ENCODE measurements around the gene MT1H.
"Not testable (repeated sequence)": the region's sequence is repeated elsewhere in the genome, so short reads cannot be mapped to it uniquely, and the experiment has no call there.

The MT1H gene

DNA sequence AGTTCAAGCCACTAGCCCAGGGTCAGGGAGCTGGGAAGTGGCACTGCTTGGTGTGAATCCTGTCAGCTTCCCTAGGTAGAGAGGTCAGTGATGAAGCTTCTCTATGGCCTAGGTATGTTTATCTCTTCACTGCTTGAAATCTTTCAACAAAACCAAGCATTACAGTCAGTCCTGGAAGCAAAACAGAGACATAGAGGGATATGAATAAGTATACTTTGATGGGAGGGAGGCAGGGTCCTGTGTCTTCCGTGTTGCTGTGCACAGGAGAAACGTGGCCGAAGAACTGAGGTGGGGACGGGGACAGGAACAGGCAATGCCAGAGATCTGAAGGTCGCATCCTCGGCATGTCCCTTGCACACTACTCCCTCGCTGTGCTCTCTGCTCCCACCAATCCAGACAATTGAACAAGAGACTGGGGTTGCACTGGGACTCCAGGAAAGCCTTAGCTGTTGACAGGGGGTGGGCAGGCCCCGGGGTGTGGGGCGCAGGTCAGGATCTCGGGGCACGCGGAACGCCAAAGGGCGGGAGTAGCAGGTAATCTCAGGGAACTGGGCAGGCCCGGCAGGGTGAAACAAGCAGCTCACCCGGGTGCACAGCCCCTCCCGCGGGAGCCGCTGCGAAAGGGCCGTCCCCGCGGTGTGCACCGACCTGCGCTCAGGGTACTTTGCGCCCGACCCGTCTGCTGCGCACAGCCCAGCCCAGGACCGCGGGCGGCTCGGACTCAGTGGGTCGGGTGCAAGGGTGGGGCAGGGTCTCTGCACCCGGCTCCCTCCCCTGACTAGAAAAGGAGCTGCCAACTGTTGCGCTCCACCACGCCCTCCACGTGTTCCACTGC lies at the start of gene MT1H:
Gene MT1H (plus strand): TSS at position 810 of the 835 bp plus-strand sequence. CDS start 71 bp downstream, outside the sequence.
- no peak for DNase-seq

GRCh38 chr16:56620339-56620897 lies 49.2 kb upstream of the MT1H start:
- DNase-seq, result no peak

GRCh38 chr16:56621665-56622445 lies 47.8 kb upstream of the MT1H start:
- DNase-seq, result not testable (repeated sequence)

DNA sequence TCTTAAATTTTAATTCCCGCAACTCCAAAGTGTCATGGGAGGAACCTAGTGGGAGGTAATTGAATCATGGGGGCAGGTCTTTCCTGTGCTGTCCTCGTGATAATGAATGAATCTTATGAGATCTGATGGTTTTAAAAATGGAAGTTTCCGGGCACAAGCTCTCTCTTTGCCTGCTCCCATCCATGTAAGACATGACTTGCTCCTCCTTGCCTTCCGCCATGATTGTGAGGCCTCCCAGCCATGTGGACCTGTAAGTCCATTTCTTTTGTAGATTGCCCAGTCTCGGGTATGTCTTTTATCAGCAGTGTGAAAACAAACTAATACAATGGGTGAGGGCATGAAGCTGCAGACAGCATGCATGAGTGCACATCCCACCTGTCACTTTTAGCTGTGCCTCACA lies 46.4 kb upstream of the MT1H start:
- DNase-seq, result not testable (repeated sequence)

DNA sequence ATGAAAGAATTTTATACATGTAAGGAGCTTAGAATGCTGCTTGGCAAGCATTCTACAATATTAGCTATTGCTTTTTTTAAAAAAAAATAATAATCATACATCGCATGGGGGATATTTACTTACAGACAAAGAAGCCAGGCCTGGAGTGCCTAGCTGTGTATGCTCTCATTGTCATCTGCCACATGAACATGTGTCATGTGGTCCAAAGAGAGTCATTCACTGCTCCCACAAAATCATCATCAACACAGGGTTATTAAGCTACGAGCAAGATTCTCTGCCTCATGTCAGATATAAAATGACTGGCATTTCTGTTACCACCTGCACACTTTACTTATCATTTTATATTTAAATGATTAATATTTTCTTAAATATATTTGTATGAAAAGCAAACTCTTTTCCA lies 46.0 kb upstream of the MT1H start:
- DNase-seq, result peak in 1 of 56 donors; percentile 22

DNA sequence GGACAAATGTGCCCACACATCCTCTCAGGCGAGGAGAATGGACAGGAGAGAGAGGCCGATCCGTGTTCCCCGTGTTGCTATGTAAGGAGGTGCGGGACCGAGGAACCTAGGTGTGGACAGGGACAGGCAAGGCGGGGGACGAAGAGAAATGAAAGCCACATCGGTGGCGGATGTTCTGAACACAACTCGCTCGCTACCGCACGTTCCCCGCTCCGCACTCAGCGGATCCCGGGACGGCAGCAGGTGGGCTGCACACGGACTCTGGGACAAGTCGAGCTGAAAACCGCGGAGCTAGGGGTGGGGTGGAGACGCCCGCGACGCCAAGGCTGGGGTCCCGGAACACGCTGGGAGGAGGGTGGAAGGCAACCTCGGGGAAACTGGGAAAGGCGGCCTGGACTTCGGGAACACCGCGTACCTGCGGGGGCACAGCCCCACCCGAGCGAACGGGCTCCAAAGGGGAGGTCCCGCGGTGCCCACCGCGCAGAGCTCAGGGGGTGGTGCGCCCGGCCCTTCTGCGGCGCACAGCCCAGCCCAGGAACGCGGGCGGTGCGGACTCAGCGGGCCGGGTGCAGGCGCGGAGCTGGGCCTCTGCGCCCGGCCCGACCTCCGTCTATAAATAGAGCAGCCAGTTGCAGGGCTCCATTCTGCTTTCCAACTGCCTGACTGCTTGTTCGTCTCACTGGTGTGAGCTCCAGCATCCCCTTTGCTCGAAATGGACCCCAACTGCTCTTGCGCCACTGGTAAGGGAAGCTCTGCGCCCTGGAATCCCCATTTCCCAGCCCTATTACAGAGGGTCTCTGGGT lies 44.3 kb upstream of the MT1H start, which contains the start of gene MT1E:
Gene MT1E (plus strand): TSS at position 642 of the 803 bp plus-strand sequence. CDS start 71 bp downstream, at position 713.
- DNase-seq, result peak in 34 of 56 donors; percentile 27 to 76 (median 47)

DNA sequence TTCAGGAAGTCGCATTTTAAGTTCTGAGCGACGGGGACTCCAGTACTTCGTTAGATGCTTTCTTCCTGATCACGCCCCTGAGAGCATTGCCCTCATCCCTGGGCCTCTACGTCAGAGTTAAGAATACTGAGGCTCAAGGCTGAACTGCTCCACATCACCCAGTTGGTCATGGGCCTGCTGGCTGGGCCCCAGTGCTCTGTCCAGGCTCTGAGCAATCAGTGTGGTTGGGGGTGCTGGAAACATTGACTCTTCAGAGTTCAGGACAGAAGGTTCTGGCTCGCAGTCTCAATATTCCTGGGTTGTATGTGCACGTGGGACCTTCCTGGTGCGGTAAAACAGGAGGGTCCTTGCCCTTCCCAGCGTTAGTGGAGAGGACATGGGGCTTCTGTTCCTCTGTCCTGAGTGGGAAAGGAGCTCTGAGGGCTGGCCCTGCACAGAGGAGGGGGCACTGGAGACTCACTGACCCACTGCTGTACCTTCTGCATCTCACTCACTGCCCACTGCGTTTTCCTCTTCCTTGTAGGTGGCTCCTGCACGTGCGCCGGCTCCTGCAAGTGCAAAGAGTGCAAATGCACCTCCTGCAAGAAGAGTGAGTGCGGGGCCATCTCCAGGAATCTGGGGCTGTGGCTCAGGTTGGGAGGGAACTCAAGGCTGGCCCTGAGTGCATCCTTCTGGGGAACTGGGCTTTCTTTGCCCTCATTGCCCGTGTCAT lies 43.5 kb upstream of the MT1H start:
- DNase-seq, result peak in 3 of 56 donors; percentile 34 to 49 (median 42)

- no peak for DNase-seq
Measured at GRCh38 chr16:56626685-56627084, 42.9 kb upstream of the MT1H start.

- no peak for DNase-seq
Measured at GRCh38 chr16:56628486-56629350, 40.9 kb upstream of the MT1H start.

DNA sequence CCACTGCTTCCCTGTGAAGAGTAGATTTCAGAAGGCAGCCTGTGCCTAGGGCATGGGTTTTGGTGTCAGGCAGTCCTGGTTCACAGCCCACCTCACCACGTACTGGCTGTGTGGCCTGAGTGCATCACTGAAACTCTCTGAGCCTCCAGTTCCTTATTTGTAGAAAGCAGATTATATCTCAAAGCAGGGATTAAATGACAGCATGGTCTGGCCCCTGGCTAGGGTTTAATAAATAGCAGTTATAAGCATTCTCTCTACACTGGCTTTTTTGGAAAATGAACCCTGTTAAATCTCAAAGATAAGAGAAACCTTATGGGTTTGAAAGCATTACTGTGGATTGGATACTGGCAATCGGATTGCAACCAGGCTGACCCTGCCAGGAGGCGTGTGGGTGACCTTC lies 40.1 kb upstream of the MT1H start:
- DNase-seq, result no peak

DNA sequence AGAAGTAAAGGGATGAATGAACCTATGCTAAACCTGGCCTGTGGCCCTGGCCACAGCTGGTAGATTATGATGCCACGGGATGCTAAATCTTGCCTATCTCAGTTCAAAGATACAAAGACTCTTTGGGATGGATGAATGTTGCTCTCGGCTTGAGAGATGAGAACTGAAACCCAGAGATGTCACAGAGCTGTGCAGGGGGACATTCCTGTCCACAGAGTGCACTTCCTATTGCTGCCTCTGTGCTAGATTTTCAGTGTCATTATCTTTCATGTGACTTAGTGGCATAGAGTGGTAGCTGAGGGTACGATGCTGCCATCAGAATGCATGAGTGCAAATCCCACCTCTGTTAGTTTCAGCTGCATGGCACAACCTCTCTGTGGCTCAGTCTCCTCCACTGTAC lies 39.5 kb upstream of the MT1H start:
- no peak for DNase-seq

GRCh38 chr16:56631197-56631596 lies 38.4 kb upstream of the MT1H start:
- DNase-seq, result no peak

- peak in 2 of 56 donors; percentile 50 for DNase-seq
Measured at GRCh38 chr16:56631832-56632155, 37.8 kb upstream of the MT1H start.

DNA sequence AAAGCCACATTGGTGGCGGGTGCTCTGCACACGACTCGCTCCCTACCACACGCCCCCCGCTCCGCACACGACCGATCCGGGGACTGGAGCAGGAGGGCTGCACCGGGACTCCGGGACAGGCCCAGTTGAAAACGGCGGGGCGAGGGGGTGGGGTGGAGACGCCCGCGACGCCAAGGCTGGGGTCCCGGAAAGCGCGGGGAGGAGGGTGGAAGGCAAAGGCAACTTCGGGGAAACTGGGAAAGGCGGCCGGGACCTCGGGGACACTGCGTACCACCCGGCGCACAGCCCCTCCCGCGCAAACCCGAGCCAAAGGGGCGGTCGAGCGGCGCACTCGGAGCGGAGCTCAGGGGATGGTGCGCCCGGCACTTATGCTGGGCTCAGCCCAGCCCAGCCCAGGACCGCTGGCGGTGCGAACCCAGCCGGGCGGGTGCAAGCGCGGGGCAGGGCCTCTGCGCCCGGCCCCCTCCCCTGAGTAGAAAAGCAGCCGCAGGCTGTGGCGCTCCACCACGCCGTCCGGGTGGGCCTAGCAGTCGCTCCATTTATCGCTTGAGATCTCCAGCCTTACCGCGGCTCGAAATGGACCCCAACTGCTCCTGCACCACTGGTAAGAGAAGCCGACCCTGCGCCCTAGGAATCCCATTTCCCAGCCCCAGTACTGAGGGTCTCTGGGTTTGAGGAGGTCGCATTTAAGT lies 37.3 kb upstream of the MT1H start, which contains the start of gene MT1M:
Gene MT1M (plus strand): TSS at position 504 of the 692 bp plus-strand sequence. CDS start 73 bp downstream, at position 577.
- DNase-seq, result peak in 38 of 56 donors; percentile 20 to 71 (median 41)

DNA sequence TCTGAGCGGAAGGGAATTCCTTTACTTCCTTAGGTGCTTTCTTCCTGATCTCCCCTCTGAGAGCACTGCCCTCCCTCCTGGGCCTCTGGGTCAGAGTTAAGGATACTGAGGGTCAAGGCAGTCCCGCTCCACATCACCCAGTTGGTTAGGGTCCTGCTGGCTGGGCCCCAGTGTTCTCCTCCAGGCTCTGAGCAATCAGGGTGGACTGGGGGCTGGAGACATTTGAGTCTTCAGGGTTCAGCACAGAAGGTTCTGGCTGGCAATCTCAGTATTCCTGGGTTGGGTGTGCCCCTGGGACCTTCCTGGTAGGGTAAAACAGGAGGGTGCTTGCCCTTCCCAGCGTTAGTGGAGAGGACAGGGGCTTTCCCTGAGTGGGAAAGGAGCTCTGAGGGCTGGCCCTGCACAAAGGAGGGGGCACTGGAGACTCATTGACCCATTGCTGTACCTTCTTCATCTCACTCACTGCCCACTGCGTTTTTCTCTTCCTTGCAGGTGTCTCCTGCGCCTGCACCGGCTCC lies 36.7 kb upstream of the MT1H start:
- no peak for DNase-seq

DNA sequence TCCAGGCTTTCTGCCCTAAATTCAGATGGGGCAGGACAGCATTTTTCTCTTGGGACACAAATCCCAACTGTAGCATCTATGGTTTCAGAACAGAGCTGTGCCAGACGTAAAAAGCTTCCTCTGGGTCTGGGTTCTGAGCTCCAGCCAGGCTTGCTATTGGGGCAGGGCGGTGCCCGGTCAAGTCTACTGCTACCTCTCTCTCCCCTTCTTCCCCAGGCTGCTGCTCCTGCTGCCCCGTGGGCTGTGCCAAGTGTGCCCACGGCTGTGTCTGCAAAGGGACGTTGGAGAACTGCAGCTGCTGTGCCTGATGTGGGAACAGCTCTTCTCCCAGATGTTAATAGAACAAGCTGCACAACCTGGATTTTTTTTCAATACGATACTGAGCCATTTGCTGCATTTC lies 36.1 kb upstream of the MT1H start:
- DNase-seq, result no peak

DNA sequence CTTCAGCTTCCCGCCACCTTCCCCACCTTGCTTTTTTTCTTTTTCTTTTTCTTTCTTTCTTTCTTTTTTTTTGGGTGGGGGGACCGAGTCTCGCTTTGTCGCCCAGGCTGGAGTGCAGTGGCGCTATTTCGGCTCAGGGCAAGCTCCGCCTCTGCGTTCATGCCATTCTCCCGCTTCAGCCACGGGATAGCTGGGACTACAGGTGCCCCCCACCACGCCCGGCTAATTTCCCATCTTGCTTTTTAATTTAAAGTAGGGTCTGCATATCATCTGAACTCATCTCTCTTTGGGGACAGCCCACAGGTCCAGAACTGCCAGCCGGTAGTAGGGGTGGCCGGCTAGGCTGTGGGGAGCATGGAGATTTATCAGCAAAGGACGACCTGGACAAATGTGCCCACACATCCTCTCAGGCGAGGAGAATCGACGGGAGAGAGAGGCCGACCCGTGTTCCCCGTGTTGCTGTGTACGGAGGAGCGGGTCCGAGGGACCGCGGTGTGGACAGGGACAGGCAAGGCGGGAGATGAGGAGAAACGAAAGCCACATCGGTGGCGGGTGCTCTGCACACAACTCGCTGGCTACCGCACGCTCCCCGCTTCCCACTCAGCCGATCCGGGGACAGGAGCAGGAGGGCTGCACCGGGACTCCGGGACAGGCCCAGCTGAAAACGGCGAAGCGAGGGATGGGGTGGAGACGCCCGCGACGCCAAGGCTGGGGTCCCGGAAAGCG lies 34.7 kb upstream of the MT1H start:
- DNase-seq, result no peak

DNA sequence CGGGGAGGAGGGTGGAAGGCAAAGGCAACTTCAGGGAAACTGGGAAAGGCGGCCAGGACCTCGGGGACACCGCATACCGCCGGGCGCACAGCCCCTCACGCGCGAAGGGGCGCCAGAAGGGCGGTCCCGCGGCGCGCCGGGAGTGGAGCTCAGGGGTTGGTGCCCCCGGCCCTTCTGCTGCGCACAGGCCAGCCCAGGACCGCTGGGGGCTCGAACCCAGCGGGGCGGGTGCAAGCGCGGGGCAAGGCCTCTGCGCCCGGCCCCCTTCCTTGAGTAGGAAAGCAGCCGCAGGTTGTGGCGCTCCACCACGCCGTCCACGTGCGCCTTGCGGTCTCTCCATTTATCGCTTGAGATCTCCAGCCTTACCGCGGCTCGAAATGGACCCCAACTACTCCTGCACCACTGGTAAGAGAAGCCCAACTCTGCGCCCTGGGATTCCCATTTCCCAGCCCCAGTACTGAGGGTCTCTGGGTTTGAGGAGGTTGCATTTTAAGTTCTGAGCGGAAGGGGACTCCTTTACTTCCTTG lies 34.1 kb upstream of the MT1H start:
- DNase-seq, result no peak
